ENCODE data around the gene LSR. TPM values are rescaled to one million over a fixed set of nuclear protein-coding genes. Genes with fewer than 3 reads are reported as not detected.

Gene LSR
- total RNA-seq, 4 donors from 2014 or later = 5.1 to 19.2 (median 10.8) TPM

DNA sequence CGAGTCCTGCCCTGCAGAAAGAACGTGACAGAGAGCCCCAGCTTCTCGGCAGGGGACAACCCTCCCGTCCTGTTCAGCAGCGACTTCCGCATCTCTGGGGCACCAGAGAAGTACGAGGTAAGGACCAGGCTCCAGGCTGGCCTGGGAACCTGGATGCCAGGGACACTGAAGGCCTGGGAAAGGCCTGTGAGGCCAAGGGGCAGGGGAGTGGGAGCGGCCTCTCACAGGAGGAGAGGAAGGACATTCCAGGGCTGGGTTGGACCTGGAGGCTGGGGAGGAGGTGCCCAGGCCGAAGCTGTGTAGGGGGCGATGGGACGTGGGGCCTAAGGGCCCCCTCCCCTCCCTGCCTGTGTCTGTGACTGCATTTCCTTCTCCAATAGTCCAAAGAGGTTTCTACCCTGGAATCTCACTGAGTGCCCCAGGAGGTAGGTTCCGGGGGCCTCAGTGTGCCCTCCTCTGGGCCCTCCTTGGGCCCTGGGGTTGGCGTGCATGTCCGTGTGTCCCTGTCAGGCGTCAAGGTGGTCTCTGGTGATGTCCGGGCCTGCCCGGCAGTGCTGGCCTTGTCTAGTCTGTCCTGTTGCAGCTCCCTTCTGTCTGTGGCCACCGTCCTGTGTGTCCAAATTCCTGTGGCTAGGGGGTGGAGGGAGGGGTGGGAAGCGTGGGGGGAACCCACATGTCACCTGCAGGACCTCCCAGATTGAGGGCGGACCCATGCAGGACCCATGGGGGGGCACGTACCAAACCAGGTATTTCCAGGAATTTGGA is 63.3 kb downstream of the LSR start:
- DNase-seq (ENCODE audit: extremely low spot score) = no peak
- 83% methylated on average over 20 of the region's 21 CpGs for WGBS
- intact Hi-C loops (cut with DNase I) = no loop called here
- Histone ChIP-seq H3K36me3 (no peaks in the 10 kb centered on the region), H3K4me1 (no peaks in the 10 kb centered on the region), H3K9me3 (no peaks in the 10 kb centered on the region), H3K4me3 (no peak overlapping the region), H3K27me3 (peaks cover 0 to 62% (median 0%) of the 10 kb centered on the region in 4 donors), H3K27ac (replicated peaks in 1 of 4) (no peak overlapping the region)
- TF ChIP-seq EP300 (IDR thresholded peaks at IDR 0.05) = no peak
- TF ChIP-seq POLR2A (IDR thresholded peaks at IDR 0.05; ENCODE audit: low read depth) = no peak

DNA sequence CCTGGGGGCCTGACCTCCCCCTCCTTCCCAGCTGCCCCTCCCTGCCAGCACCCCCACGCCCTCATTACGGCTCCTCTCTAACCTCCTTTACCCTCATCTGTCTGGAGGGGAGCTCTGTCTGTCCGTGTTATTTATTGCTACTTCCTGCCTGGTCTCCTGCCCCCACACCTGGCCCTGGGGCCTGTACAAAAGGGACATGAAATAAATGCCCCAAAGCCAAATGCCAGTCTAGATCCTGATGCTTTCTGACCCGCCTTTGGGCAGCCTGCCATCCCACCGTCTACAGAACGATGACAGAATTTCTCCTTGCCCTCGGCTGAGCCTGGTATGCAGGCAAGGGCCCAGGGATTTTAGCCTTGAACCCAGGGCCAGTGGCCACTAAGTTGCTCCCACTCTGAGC is 64.8 kb downstream of the LSR start:
- DNase-seq (ENCODE audit: extremely low spot score) = no peak
- no peak for TF ChIP-seq POLR2A (IDR thresholded peaks at IDR 0.05; ENCODE audit: low read depth)
- TF ChIP-seq CTCF (IDR thresholded peaks at IDR 0.05) = no peak
- peaks cover 0 to 2% (median 0%) of the 10 kb centered on the region in 4 donors for H3K4me1 ChIP-seq
- H3K27me3 ChIP-seq = peaks cover 0 to 61% (median 0%) of the 10 kb centered on the region in 4 donors
- WGBS = 35% methylated on average over 3 of the region's 7 CpGs
- H3K36me3 ChIP-seq = no peaks in the 10 kb centered on the region
- H3K9me3 ChIP-seq = no peaks in the 10 kb centered on the region
- intact Hi-C loops (cut with DNase I) = no loop called here
- no peak overlapping the region for H3K27ac ChIP-seq (replicated peaks in 1 of 4)
- no peak overlapping the region for H3K4me3 ChIP-seq

DNA sequence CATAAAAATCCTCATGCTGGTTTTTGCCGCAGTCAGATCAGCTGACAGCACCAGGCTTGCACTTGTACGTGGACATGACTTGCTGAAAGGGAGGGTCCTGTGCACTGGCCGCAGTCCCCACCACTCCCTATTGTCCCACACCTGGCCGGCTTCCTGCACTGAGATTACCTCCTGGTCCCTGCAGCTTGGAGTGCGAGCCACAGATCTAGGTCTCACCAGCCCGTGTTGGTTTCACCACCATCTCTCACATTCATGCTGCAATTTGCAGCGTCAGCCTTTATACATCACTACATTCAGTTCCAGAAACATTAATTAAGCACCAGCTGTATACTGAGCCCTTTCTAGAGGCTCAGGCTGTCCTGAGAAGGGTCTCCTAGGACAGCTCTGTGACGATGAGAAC is 65.2 kb downstream of the LSR start:
- H3K27ac ChIP-seq (replicated peaks in 1 of 4) = no peak overlapping the region
- intact Hi-C loops (cut with DNase I) = no loop called here
- H3K36me3 ChIP-seq = no peaks in the 10 kb centered on the region
- DNase-seq (ENCODE audit: extremely low spot score) = no peak
- peaks cover 0 to 61% (median 0%) of the 10 kb centered on the region in 4 donors for H3K27me3 ChIP-seq
- TF ChIP-seq EP300 (IDR thresholded peaks at IDR 0.05) (no peak), POLR2A (IDR thresholded peaks at IDR 0.05; ENCODE audit: low read depth) (no peak), POLR2AphosphoS5 (IDR thresholded peaks at IDR 0.05) (no peak), CTCF (IDR thresholded peaks at IDR 0.05) (no peak)
- peaks cover 0 to 7% (median 0%) of the 10 kb centered on the region in 4 donors for H3K4me1 ChIP-seq
- no peak overlapping the region for H3K4me3 ChIP-seq
- H3K9me3 ChIP-seq = no peaks in the 10 kb centered on the region
- 94% methylated on average over 6 of the region's 8 CpGs for WGBS

DNA sequence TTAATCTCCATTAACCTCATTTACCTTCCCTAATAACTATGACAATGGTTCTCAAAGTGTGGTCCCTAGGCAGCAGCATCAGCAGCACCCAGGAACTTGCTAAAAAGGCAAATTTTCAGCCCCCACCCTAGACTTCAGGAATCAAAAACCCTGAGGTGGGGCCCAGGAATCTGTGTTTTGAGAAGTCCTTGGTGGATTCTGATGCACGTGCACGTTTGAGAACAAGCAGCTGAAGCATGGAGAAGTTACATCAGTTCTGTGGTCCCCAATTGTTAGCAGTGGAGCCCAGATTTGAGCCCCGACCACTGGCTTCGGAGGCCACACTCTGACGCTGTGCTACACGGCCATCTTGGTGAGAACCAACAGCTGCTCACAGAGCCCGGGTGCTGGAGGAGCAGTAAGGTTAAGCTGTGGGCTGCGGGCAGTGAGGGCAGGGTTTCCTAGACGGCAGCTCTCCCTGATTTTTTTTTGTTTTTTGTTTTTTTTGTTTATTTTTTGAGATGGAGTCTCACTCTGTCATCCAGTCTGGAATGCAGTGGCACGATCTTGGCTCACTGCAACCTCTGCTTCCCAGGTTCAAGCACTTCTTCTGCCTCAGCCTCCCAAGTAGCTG is 66.2 kb downstream of the LSR start:
- peaks cover 0 to 54% (median 0%) of the 10 kb centered on the region in 4 donors for H3K27me3 ChIP-seq
- no peak for DNase-seq (ENCODE audit: extremely low spot score)
- TF ChIP-seq CTCF (IDR thresholded peaks at IDR 0.05) = no peak
- no peak for TF ChIP-seq POLR2A (IDR thresholded peaks at IDR 0.05; ENCODE audit: low read depth)
- no peak for TF ChIP-seq EP300 (IDR thresholded peaks at IDR 0.05)
- no peak for TF ChIP-seq POLR2AphosphoS5 (IDR thresholded peaks at IDR 0.05)
- H3K4me1 ChIP-seq = peaks cover 0 to 8% (median 0%) of the 10 kb centered on the region in 4 donors
- intact Hi-C loops (cut with DNase I) = no loop called here
- 75% methylated on average over 10 of the region's 10 CpGs for WGBS
- H3K36me3 ChIP-seq = no peaks in the 10 kb centered on the region
- H3K9me3 ChIP-seq = no peaks in the 10 kb centered on the region
- H3K27ac ChIP-seq (replicated peaks in 1 of 4) = no peak overlapping the region
- no peak overlapping the region for H3K4me3 ChIP-seq

GRCh38 chr19:35315883-35316282 is 67.1 kb downstream of the LSR start:
- H3K27ac ChIP-seq (replicated peaks in 1 of 4) = no peak overlapping the region
- intact Hi-C loops (cut with DNase I) = no loop called here
- WGBS = 57% methylated on average over 9 of the region's 9 CpGs
- H3K36me3 ChIP-seq = no peaks in the 10 kb centered on the region
- H3K4me3 ChIP-seq = no peak overlapping the region
- DNase-seq (ENCODE audit: extremely low spot score) = no peak
- peaks cover 0 to 8% (median 0%) of the 10 kb centered on the region in 4 donors for H3K4me1 ChIP-seq
- no peak for TF ChIP-seq EP300 (IDR thresholded peaks at IDR 0.05)
- TF ChIP-seq POLR2AphosphoS5 (IDR thresholded peaks at IDR 0.05) = no peak
- no peak for TF ChIP-seq CTCF (IDR thresholded peaks at IDR 0.05)
- no peak for TF ChIP-seq POLR2A (IDR thresholded peaks at IDR 0.05; ENCODE audit: low read depth)
- H3K9me3 ChIP-seq = no peaks in the 10 kb centered on the region
- peaks cover 0 to 54% (median 0%) of the 10 kb centered on the region in 4 donors for H3K27me3 ChIP-seq

Data from esophagus muscularis mucosa (tissue), 4 donors.